ENCODE data around the gene PSORS1C2.

GRCh38 chr6:31132806-31133205 lies 6.1 kb downstream of the PSORS1C2 start:
- TF ChIP-seq CTCF (conservative IDR thresholded peaks at IDR 0.05 in 1 of 2, IDR thresholded peaks at IDR 0.05 in 1 of 2; ENCODE audit: low read depth in 1 of 2, low read length in 2 of 2): no peak
- no peak for TF ChIP-seq EZH2 (IDR thresholded peaks at IDR 0.05; ENCODE audit: low read length, missing control alignments)

Data from fibroblast of lung (primary cell).